H9 (cell line): ENCODE measurements around the gene AMTN. TPM values are rescaled to one million over a fixed set of nuclear protein-coding genes. Genes with fewer than 3 reads are reported as not detected.

Experiments used
- DNase-seq: peaks from one replicate; pipeline ENCODE4 v3.0.0-alpha.2; 2017
- H2AFZ ChIP-seq: one replicate; pipeline ENCODE4 v1.6.1; 2013; ENCODE audit warnings: mild to moderate bottlenecking, low read length, control low read depth, moderate library complexity
- H2AK5ac ChIP-seq: 2 replicates; pipeline ENCODE4 v1.6.1; 2013; ENCODE audit warnings: low read length, control low read depth, mixed read lengths; ENCODE audit not compliant: insufficient read length
- H2BK120ac ChIP-seq: one replicate; pipeline ENCODE4 v1.6.1; 2013; ENCODE audit warnings: low read depth, mild to moderate bottlenecking, low read length, control low read depth, inconsistent platforms; ENCODE audit not compliant: poor library complexity, severe bottlenecking
- H2BK12ac ChIP-seq: 2 replicates; pipeline ENCODE4 v1.6.1; 2013; ENCODE audit warnings: low read length, control low read depth, mixed read lengths, low read depth; ENCODE audit not compliant: insufficient read length
- H2BK15ac ChIP-seq: 2 replicates; pipeline ENCODE4 v1.6.1; 2013; ENCODE audit warnings: low read depth, low read length, control low read depth
- H2BK20ac ChIP-seq: one replicate; pipeline ENCODE4 v1.6.1; 2013; ENCODE audit warnings: low read depth, mild to moderate bottlenecking, low read length, control low read depth, inconsistent platforms; ENCODE audit not compliant: poor library complexity, severe bottlenecking
- H2BK5ac ChIP-seq: 2 replicates; pipeline ENCODE4 v1.6.1; 2013; ENCODE audit warnings: low read length, control low read depth, mixed read lengths; ENCODE audit not compliant: insufficient read length
- H3K14ac ChIP-seq: 2 replicates; pipeline ENCODE4 v1.6.1; 2013; ENCODE audit warnings: low read length, control low read depth; ENCODE audit not compliant: insufficient read depth
- H3K18ac ChIP-seq: 2 replicates; pipeline ENCODE4 v1.6.1; 2013; ENCODE audit warnings: low read depth, mild to moderate bottlenecking, mixed read lengths, low read length, control low read depth; ENCODE audit not compliant: insufficient read length
- H3K23ac ChIP-seq: 2 replicates; pipeline ENCODE4 v1.6.1; 2013; ENCODE audit warnings: low read length, control low read depth, mixed read lengths, low read depth; ENCODE audit not compliant: insufficient read length
- H3K23me2 ChIP-seq: 2 replicates; pipeline ENCODE4 v1.6.1; 2013; ENCODE audit warnings: low read depth, mild to moderate bottlenecking, mixed read lengths, low read length, control low read depth; ENCODE audit not compliant: insufficient read length, poor library complexity, severe bottlenecking
- H3K27ac ChIP-seq: 2 replicates; pipeline ENCODE4 v1.5.1; 2013; ENCODE audit warnings: low read length, control low read depth, mixed read lengths, low read depth; ENCODE audit not compliant: insufficient read length
- H3K27me3 ChIP-seq: 2 replicates; pipeline ENCODE4 v1.6.1; 2013; ENCODE audit warnings: low read length, control low read depth, inconsistent platforms; ENCODE audit not compliant: insufficient read depth
- H3K4ac ChIP-seq: 2 replicates; pipeline ENCODE4 v1.6.1; 2013; ENCODE audit warnings: low read depth, mild to moderate bottlenecking, control low read depth, inconsistent platforms, low read length, moderate library complexity
- H3K4me1 ChIP-seq: 2 replicates; pipeline ENCODE4 v1.6.1; 2013; ENCODE audit warnings: low read length, control low read depth, inconsistent platforms; ENCODE audit not compliant: insufficient read depth
- H3K4me2 ChIP-seq: 2 replicates; pipeline ENCODE4 v1.6.1; 2013; ENCODE audit warnings: low read length, control low read depth, mixed read lengths; ENCODE audit not compliant: insufficient read length, insufficient read depth
- H3K56ac ChIP-seq: 2 replicates; pipeline ENCODE4 v1.6.1; 2013; ENCODE audit warnings: low read depth, mild to moderate bottlenecking, mixed read lengths, low read length, control low read depth; ENCODE audit not compliant: insufficient read length
- H3K79me1 ChIP-seq: 2 replicates; pipeline ENCODE4 v1.6.1; 2013; ENCODE audit warnings: low read depth, mild to moderate bottlenecking, moderate library complexity, low read length, control low read depth, inconsistent platforms; ENCODE audit not compliant: insufficient read depth, poor library complexity, severe bottlenecking
- H3K79me2 ChIP-seq: 2 replicates; pipeline ENCODE4 v1.6.1; 2013; ENCODE audit warnings: low read length, control low read depth, inconsistent platforms; ENCODE audit not compliant: insufficient read depth
- H3K9ac ChIP-seq: 2 replicates; pipeline ENCODE4 v1.6.1; 2013; ENCODE audit warnings: low read length, control low read depth, mixed read lengths; ENCODE audit not compliant: insufficient read length; ENCODE audit errors: extremely low read depth
- H3K9me3 ChIP-seq: one replicate; pipeline ENCODE4 v1.6.1; 2013; ENCODE audit warnings: low read depth, low read length, inconsistent platforms; ENCODE audit not compliant: control insufficient read depth
- H3T11ph ChIP-seq: one replicate; pipeline ENCODE4 v1.6.1; 2013; ENCODE audit warnings: mild to moderate bottlenecking, low read length, control low read depth, inconsistent platforms
- H4K20me1 ChIP-seq: one replicate; pipeline ENCODE4 v1.6.1; 2013; ENCODE audit not compliant: control insufficient read depth, insufficient read length, insufficient read depth
- H4K5ac ChIP-seq: 2 replicates; pipeline ENCODE4 v1.6.1; 2013; ENCODE audit warnings: low read depth, mild to moderate bottlenecking, mixed read lengths, low read length, control low read depth; ENCODE audit not compliant: insufficient read length
- H4K8ac ChIP-seq: replicated peaks from 2 replicates; pipeline ENCODE4 v1.6.1; 2013; ENCODE audit warnings: low read length, control low read depth, mixed read lengths, low read depth; ENCODE audit not compliant: insufficient read length
- H4K91ac ChIP-seq: 2 replicates; pipeline ENCODE4 v1.6.1; 2013; ENCODE audit warnings: low read depth, mild to moderate bottlenecking, moderate library complexity, mixed read lengths, low read length, control low read depth; ENCODE audit not compliant: insufficient read length
- H3K27ac Mint-ChIP-seq, 3 experiments: 2 replicates in 2 of 3; 3 replicates in 1 of 3; pipeline ENCODE4 v1.8.0; 2020 to 2021; ENCODE audit warnings: mixed read lengths in 3 of 3, mild to moderate bottlenecking in 1 of 3, moderate library complexity in 1 of 3
- H3K27me3 Mint-ChIP-seq: 2 replicates; pipeline ENCODE4 v1.8.0; 2021; ENCODE audit warnings: low read depth, mild to moderate bottlenecking, moderate library complexity, mixed read lengths
- H3K36me3 Mint-ChIP-seq, 3 experiments: 2 replicates in 2 of 3; 3 replicates in 1 of 3; pipeline ENCODE4 v1.8.0; 2020 to 2021; ENCODE audit warnings: low read depth in 3 of 3, mixed read lengths in 3 of 3; ENCODE audit not compliant: insufficient read depth in 1 of 3
- H3K4me1 Mint-ChIP-seq, 2 experiments: 2 replicates each; pipeline ENCODE4 v1.8.0; 2020; ENCODE audit warnings: mixed read lengths in 2 of 2
- H3K4me3 Mint-ChIP-seq, 2 experiments: 2 replicates in 1 of 2; 3 replicates in 1 of 2; pipeline ENCODE4 v1.8.0; 2020 to 2021; ENCODE audit warnings: mild to moderate bottlenecking in 2 of 2, mixed read lengths in 2 of 2, moderate library complexity in 1 of 2
- H3K9me3 Mint-ChIP-seq, 2 experiments: 2 replicates in 1 of 2; 3 replicates in 1 of 2; pipeline ENCODE4 v1.8.0; 2020; ENCODE audit warnings: mild to moderate bottlenecking in 2 of 2, mixed read lengths in 2 of 2, moderate library complexity in 1 of 2
- CTCF ChIP-seq: fragments of 200-600 bp; sonication (generic); conservative IDR thresholded peaks from 3 replicates; pipeline ENCODE4 v1.8.0; 2021; ENCODE audit warnings: antibody characterized with exemption, mild to moderate bottlenecking
- total RNA-seq: library from RNA; stranded (reverse); gene quantifications from 2 replicates; pipeline ENCODE4 v1.2.1, GENCODE V29; 2021

Gene AMTN
- total RNA-seq, 1 experiment from 2014 or later = not detected

- Histone ChIP-seq H2BK12ac (no peak overlapping the region), H2AFZ (no peak overlapping the region), H3K79me2 (no peaks in the 10 kb centered on the region), H4K8ac (no peak overlapping the region), H3K23me2 (no peaks in the 10 kb centered on the region), H2BK20ac (no peak overlapping the region), H2BK120ac (no peak overlapping the region), H2BK15ac (no peak overlapping the region), H3K56ac (no peak overlapping the region), H3K4me2 (no peak overlapping the region), H3K4me1 (no peaks in the 10 kb centered on the region), H4K91ac (no peak overlapping the region), H3K18ac (no peak overlapping the region), H3K9me3 (no peaks in the 10 kb centered on the region), H3K27me3 (no peaks in the 10 kb centered on the region), H3K4ac (no peak overlapping the region), H3K27ac (no peak overlapping the region), H3K14ac (no peak overlapping the region), H3T11ph (no peak overlapping the region), H4K20me1 (no peaks in the 10 kb centered on the region), H2AK5ac (no peak overlapping the region), H3K23ac (no peak overlapping the region), H2BK5ac (no peak overlapping the region), H4K5ac (no peak overlapping the region), H3K79me1 (no peaks in the 10 kb centered on the region), H3K9ac (no peak overlapping the region)
- no peak for DNase-seq
- no peak overlapping the region for H3K4me3 Mint-ChIP-seq
- no peaks in the 10 kb centered on the region for H3K36me3 Mint-ChIP-seq
- H3K4me1 Mint-ChIP-seq = no peaks in the 10 kb centered on the region
- no peak overlapping the region for H3K27ac Mint-ChIP-seq
- no peaks in the 10 kb centered on the region for H3K27me3 Mint-ChIP-seq
- no peak for TF ChIP-seq CTCF
- H3K9me3 Mint-ChIP-seq = peaks cover 0 to 3% of the 10 kb centered on the region in 2 experiments; a peak in 1 of 5 replicates
These were observed 20.5 kb downstream of the AMTN start for GRCh38 chr4:70538869-70539268.
